Brain microvascular endothelial cell (primary cell): ENCODE measurements around the gene ZNF506.
"Not testable (repeated sequence)": the region's sequence is repeated elsewhere in the genome, so short reads cannot be mapped to it uniquely, and the experiment has no call there.

Experiments used
- DNase-seq: peaks from one replicate; pipeline ENCODE4 v3.0.0-alpha.2; 2020
- H3K27ac ChIP-seq: fragments of 250-450 bp; sonication (Bioruptor Pico); 2 replicates; pipeline ENCODE4 v1.5.1; 2020; ENCODE audit warnings: mild to moderate bottlenecking, moderate library complexity
- H3K27me3 ChIP-seq: fragments of 250-450 bp; sonication (Bioruptor Pico); replicated peaks from 2 replicates; pipeline ENCODE4 v1.5.1; 2020; ENCODE audit warnings: mild to moderate bottlenecking
- H3K36me3 ChIP-seq: fragments of 250-450 bp; sonication (Bioruptor Pico); replicated peaks from 2 replicates; pipeline ENCODE4 v1.5.1; 2020; ENCODE audit warnings: mild to moderate bottlenecking
- H3K4me3 ChIP-seq: 2 replicates; pipeline ENCODE4 v1.5.1; 2011; ENCODE audit warnings: low read depth, mild to moderate bottlenecking, control low read depth, low read length, moderate library complexity
- in situ Hi-C: cut with HindIII; loops from 2 replicates; pipeline ENCODE4 v1.10.0; 2017; ENCODE audit warnings: low sequenced_read_pairs, low pct_ligation_motif_present
- TF ChIP-seq, protein P1 (sequence below): IDR thresholded peaks from 2 replicates; pipeline ENCODE4 v1.5.1; 2011; ENCODE audit warnings: low read depth, mild to moderate bottlenecking, moderate library complexity, low read length, control low read depth, inconsistent platforms; ENCODE audit errors: missing control alignments

ZNF506 gene

DNA sequence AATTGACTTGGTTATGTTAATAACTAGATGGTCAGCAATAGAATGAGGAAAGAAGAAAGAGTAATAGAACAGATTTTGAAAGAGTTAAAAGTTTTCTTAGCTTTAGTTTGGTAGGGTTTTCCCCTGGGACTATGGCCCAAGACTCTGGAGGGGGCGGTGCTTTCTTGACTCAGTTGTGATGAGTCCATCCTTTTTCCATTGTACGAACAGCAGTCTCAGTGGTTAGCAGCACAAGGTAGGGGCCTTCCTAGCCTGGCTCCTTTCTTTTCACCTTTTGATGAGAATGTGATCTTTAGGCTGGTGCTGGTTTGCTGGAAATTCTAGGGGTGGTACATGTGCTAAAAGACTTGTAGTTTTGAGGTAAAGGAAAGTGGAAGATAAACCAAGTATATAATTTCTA is 38.8 kb downstream of the ZNF506 start:
- H3K36me3 ChIP-seq, result peaks cover 7% of the 10 kb centered on the region
- H3K27ac ChIP-seq, result no peak overlapping the region
- DNase-seq, result no peak
- TF ChIP-seq, protein P1, sequence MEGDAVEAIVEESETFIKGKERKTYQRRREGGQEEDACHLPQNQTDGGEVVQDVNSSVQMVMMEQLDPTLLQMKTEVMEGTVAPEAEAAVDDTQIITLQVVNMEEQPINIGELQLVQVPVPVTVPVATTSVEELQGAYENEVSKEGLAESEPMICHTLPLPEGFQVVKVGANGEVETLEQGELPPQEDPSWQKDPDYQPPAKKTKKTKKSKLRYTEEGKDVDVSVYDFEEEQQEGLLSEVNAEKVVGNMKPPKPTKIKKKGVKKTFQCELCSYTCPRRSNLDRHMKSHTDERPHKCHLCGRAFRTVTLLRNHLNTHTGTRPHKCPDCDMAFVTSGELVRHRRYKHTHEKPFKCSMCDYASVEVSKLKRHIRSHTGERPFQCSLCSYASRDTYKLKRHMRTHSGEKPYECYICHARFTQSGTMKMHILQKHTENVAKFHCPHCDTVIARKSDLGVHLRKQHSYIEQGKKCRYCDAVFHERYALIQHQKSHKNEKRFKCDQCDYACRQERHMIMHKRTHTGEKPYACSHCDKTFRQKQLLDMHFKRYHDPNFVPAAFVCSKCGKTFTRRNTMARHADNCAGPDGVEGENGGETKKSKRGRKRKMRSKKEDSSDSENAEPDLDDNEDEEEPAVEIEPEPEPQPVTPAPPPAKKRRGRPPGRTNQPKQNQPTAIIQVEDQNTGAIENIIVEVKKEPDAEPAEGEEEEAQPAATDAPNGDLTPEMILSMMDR, result no peak
- H3K4me3 ChIP-seq, result no peak overlapping the region
- no peaks in the 10 kb centered on the region for H3K27me3 ChIP-seq
- in situ Hi-C loops, result no loop called here

DNA sequence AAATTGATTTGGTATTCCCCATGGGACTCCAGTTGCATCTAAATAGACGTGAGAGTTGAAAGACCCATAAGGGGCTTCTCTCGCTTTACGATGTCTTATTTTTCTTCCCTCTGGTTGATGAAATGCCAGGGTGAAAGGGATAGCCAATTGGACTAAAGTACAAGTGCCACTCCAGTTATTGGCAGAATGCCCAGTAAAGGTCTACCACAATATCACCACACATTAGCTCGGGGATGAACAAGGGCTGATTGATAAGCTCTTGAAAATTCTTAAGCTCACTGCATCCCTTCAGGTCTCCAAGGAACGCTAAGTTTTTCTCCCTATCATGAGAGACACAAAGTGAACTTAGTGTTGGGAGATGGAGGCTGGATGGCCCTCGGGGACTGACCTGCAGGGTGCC is 39.8 kb downstream of the ZNF506 start:
- H3K27ac ChIP-seq, H3K36me3 ChIP-seq, H3K4me3 ChIP-seq, DNase-seq, in situ Hi-C loops, H3K27me3 ChIP-seq: not testable (repeated sequence)

DNA sequence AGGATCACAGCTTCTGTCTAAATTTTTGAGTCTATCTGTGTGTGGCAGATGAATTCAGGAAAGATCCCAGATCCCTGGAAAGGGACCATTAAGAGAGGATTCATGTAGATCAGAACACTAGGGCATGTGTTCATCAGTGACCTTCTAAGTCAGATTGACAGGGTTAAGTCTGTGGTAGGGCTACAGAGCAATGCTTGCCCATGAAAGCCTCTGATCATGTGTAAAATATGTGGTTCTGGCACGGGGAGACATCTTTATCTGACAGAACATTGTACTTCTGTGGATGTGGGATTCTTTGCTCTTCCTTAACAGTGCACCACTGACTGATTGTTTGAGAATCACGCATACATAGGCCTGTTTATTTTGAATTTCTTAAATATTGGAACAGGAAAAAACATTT is 42.9 kb downstream of the ZNF506 start:
- TF ChIP-seq, protein P1, result no peak
- DNase-seq, result no peak
- Histone ChIP-seq H3K27me3 (no peaks in the 10 kb centered on the region), H3K27ac (no peak overlapping the region), H3K36me3 (no peaks in the 10 kb centered on the region), H3K4me3 (no peak overlapping the region)
- in situ Hi-C loops, result no loop called here

DNA sequence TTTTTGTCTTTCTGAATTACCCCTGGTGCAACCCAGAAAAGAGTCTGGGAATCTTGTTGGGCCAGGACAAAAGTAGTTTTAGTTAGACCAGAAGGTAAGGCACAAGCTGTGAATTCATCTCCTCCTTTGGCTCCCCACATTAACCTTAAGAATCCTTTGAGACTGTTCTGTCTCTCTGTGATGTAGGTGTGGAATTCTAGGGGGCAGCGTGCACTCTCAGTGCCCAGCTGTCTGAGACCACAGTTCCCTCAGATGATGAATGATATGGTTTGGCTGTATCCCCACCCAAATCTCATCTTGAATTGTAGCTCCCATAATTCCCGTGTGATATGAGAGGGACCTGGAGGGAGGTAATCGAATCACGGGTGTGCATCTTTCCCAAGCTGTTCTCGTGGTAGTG is 43.9 kb downstream of the ZNF506 start:
- DNase-seq, result no peak
- no peak overlapping the region for H3K27ac ChIP-seq
- in situ Hi-C loops, result no loop called here
- no peaks in the 10 kb centered on the region for H3K27me3 ChIP-seq
- no peak overlapping the region for H3K4me3 ChIP-seq
- TF ChIP-seq, protein P1, result no peak
- no peaks in the 10 kb centered on the region for H3K36me3 ChIP-seq

DNA sequence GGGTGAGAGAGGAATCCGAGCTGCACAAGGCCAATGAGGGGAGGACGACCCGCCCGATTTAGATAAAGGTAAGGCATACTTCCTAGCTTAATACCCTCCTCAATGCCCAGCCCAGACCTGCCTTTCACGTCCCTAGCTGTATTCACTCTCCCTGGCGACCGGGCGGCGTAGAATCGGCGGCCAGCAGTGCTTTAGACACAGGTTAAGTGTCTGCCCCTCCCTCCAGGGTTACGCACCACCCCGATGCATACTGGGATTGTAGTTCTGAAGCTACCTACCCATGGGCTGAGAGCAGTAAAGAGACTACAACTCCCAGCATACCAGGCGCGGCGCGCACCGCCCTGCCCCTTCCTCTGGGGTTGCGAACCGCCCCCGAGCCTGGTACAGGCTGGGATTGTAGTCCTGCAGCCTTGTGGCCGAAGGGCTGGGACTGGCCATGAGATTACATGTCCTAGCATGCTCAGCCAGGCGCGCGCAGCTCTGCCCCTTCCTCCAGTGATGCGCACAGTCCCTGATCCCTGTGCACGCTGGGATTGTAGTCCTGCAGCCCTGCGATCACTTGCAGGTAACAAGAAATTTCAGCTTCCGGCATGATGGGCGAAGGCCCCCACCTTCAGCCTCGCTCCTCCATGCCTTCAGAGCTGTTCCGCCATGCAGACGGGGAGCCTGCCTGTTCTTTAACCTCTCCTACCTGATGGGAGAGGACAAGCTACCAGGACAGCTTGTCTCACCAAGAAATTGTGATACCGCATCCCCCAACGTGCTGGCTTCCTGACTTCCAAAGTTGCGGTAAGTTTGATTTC is 45.1 kb downstream of the ZNF506 start:
- in situ Hi-C loops, result no loop called here
- DNase-seq, result peak; percentile 99
- Histone ChIP-seq H3K36me3 (no peaks in the 10 kb centered on the region), H3K4me3 (peak overlapping the region; percentile 86), H3K27me3 (no peaks in the 10 kb centered on the region), H3K27ac (peak overlapping the region; percentile 76)
- TF ChIP-seq, protein P1, result peak; percentile 17

DNA sequence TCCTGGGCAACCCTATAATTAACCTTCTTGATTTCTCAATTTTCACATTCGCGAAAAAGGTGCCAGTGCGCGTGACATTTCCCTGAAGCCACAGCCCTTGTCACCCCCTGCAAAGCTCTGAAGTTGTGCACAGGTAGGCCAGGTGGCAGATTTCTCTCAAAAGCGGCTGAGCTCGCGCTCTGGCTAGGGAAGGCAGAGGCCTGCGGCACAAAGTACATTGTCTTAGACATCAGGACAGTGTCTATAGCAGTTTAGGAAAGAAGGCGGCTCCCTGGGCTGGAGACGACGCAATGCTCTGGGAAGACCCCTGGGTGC is 45.7 kb downstream of the ZNF506 start:
- Histone ChIP-seq H3K4me3 (peak overlapping the region; percentile 86), H3K27me3 (no peaks in the 10 kb centered on the region), H3K27ac (peak overlapping the region; percentile 76), H3K36me3 (no peaks in the 10 kb centered on the region)
- in situ Hi-C loops, result no loop called here
- TF ChIP-seq, protein P1, result no peak
- no peak for DNase-seq
